ENCODE data around the gene MYO9A.

DNA sequence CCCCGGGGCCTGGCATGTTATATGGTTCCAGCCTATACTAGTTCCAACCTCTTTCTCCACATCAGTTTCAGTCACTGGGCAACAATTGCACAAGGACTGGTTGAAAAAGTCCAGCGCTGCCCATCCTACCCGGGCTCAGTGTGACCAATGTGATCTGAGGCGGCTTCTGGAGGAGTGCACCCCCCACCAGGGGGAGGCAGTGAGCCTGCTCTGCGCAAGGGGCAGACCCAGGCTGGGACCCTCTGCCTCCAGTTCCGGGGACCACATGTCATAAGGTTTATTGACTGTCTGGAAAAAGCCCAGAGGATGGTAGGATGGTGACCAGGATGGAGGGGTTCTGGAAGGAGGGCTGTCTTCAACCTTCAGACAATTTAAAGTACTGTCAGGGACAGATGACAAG lies 333.2 kb downstream of the MYO9A start:
- TF ChIP-seq, protein P1, sequence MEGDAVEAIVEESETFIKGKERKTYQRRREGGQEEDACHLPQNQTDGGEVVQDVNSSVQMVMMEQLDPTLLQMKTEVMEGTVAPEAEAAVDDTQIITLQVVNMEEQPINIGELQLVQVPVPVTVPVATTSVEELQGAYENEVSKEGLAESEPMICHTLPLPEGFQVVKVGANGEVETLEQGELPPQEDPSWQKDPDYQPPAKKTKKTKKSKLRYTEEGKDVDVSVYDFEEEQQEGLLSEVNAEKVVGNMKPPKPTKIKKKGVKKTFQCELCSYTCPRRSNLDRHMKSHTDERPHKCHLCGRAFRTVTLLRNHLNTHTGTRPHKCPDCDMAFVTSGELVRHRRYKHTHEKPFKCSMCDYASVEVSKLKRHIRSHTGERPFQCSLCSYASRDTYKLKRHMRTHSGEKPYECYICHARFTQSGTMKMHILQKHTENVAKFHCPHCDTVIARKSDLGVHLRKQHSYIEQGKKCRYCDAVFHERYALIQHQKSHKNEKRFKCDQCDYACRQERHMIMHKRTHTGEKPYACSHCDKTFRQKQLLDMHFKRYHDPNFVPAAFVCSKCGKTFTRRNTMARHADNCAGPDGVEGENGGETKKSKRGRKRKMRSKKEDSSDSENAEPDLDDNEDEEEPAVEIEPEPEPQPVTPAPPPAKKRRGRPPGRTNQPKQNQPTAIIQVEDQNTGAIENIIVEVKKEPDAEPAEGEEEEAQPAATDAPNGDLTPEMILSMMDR (IDR thresholded peaks at IDR 0.05) = peak; percentile 44
- TF ChIP-seq EZH2 (IDR thresholded peaks at IDR 0.05; ENCODE audit: borderline replicate concordance, insufficient read depth, low read depth, low read length, poor library complexity, severe bottlenecking) = no peak

Data from B cell (primary cell).